Tibial artery (tissue), 4 donors: ENCODE measurements around the gene BRICD5.
"Not testable (repeated sequence)": the region's sequence is repeated elsewhere in the genome, so short reads cannot be mapped to it uniquely, and the experiment has no call there.

ENCODE experiments used
- DNase-seq, 2 donors: peaks; one replicate each; pipeline ENCODE4 v3.0.0-alpha.2; 2019
- H3K27ac ChIP-seq, 2 donors: fragments of 200-600 bp; sonication (generic) in 1 of 2; 1 replicate in 1 of 2; 2 replicates in 1 of 2; pipeline ENCODE4 v1.5.1; 2018 to 2019; ENCODE audit warnings: mild to moderate bottlenecking in 1 of 2
- H3K27me3 ChIP-seq, 2 donors: fragments of 200-600 bp; sonication (generic) in 1 of 2; one replicate each; pipeline versions ENCODE4 v1.5.1 to v1.6.0; 2016 to 2019
- H3K36me3 ChIP-seq, 3 donors: fragments of 200-600 bp; sonication (generic) in 2 of 3; one replicate each; pipeline ENCODE4 v1.5.1; 2016 to 2019; ENCODE audit warnings: mild to moderate bottlenecking in 2 of 3
- H3K4me1 ChIP-seq, 4 donors: fragments of 200-600 bp; sonication (generic) in 2 of 4; 1 replicate in 3 of 4; 2 replicates in 1 of 4; pipeline ENCODE4 v1.5.1; 2016 to 2019
- H3K4me3 ChIP-seq, 2 donors: fragments of 200-600 bp; sonication (generic) in 1 of 2; 1 replicate in 1 of 2; 2 replicates in 1 of 2; pipeline ENCODE4 v1.5.1; 2018 to 2019; ENCODE audit warnings: mild to moderate bottlenecking in 2 of 2
- H3K9me3 ChIP-seq, 3 donors: fragments of 200-600 bp; sonication (generic) in 1 of 3; one replicate each; pipeline ENCODE4 v1.5.1; 2016 to 2019
- CTCF ChIP-seq, 2 experiments: fragments of 200-600 bp in 1 of 2; fragments of 450-650 bp in 1 of 2; IDR thresholded peaks; one replicate each; pipeline ENCODE4 v1.5.1; 2017 to 2019; ENCODE audit warnings: antibody characterized with exemption in 2 of 2, mild to moderate bottlenecking in 1 of 2, moderate library complexity in 1 of 2
- intact Hi-C: fragments of 100-400 bp; cut with DNase I; formaldehyde crosslinking; loops from one replicate; pipeline ENCODE4 v1.15.0; 2023; ENCODE audit warnings: low total_unique reads

BRICD5 gene

GRCh38 chr16:2210386-2211365 lies at the start of gene BRICD5:
Gene BRICD5, minus strand, starts transcription at chr16:2210863. Its CDS starts 30 bp downstream, at chr16:2210833.
- H3K4me3 ChIP-seq, result no peak within 1 kb of the TSS
- TF ChIP-seq CTCF (IDR thresholded peaks at IDR 0.05), result no peak
- H3K4me1 ChIP-seq, result peaks cover 3 to 41% (median 34%) of the 10 kb centered on the region in 4 donors
- peaks cover 18 to 49% (median 32%) of the 10 kb centered on the region in 3 donors for H3K36me3 ChIP-seq
- intact Hi-C loops, result no loop called here
- no peaks in the 10 kb centered on the region for H3K27me3 ChIP-seq
- H3K27ac ChIP-seq, result no peak within 1 kb of the TSS
- H3K9me3 ChIP-seq, result no peaks in the 10 kb centered on the region
- DNase-seq, result no peak

GRCh38 chr16:2260250-2260649 lies 49.6 kb upstream of the BRICD5 start:
- peaks cover 0 to 7% (median 2%) of the 10 kb centered on the region in 4 donors for H3K4me1 ChIP-seq
- no peaks in the 10 kb centered on the region for H3K27me3 ChIP-seq
- intact Hi-C loops, result no loop called here
- no peak overlapping the region for H3K27ac ChIP-seq
- H3K4me3 ChIP-seq, result no peak overlapping the region
- no peaks in the 10 kb centered on the region for H3K9me3 ChIP-seq
- no peak for TF ChIP-seq CTCF (IDR thresholded peaks at IDR 0.05)
- no peak for DNase-seq
- H3K36me3 ChIP-seq, result peaks cover 76 to 95% (median 83%) of the 10 kb centered on the region in 3 donors

- DNase-seq, H3K27ac ChIP-seq, intact Hi-C loops, H3K27me3 ChIP-seq, H3K4me3 ChIP-seq, H3K4me1 ChIP-seq, H3K9me3 ChIP-seq: not testable (repeated sequence)
- peaks cover 86 to 100% (median 98%) of the 10 kb centered on the region in 3 donors for H3K36me3 ChIP-seq
Observed at GRCh38 chr16:2258530-2258929, 47.9 kb upstream of the BRICD5 start.

DNA sequence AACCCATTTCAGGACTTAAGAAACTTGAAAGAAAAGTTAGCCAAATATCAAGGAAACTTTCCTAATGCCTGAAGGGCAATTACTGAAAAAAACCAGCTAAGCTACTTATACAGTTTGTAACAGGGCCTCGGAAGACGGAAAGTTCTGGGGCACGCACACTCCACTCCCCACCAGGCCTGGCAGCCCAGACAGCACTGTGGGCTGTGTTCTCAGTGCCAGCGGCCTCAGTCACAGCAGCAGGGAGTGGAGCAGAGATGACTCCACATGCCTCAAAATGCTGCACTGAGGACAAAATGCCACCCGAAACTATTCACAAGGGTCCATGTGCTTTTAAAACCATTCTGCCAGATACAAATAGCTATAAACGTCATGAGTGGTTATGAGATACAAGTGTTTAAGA lies 47.1 kb upstream of the BRICD5 start:
- Histone ChIP-seq H3K4me3 (no peak overlapping the region), H3K27ac (no peak overlapping the region), H3K27me3 (no peaks in the 10 kb centered on the region), H3K36me3 (peaks cover 86 to 100% (median 93%) of the 10 kb centered on the region in 3 donors), H3K9me3 (no peaks in the 10 kb centered on the region), H3K4me1 (no peaks in the 10 kb centered on the region)
- no peak for TF ChIP-seq CTCF (IDR thresholded peaks at IDR 0.05)
- intact Hi-C loops, result no loop called here
- DNase-seq, result no peak

DNA sequence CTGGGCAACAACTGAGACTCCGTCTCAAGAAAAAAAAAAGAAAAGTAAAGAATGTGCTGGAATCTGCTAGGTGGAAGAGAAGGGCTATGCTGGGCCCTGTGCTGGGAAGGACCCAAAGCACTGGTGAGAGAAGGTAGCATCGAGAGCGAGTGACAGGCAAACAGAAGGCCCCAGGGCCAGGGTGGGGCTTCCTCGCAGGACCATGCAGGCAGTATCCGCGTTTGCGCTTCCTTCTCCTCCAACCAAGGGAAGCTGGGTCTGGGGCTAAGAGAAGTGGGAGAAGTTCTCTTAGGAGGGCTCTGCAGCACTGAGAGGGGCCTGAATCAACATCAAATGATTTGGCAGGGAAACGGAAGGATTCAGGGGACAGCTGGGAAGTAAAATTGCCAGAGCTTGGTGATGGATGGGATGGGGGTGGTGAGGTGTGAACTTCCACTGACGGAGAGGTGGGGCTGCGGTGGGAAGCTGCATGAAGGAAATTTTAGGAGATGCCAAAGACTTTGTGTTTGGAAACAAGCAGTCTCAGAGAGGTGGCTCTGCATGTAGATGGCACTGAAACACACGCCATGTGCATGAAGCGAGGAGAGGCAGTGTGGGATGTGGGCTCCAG lies 46.0 kb upstream of the BRICD5 start:
- Histone ChIP-seq H3K27ac (no peak overlapping the region), H3K9me3 (no peaks in the 10 kb centered on the region), H3K36me3 (peaks cover 77 to 91% (median 82%) of the 10 kb centered on the region in 3 donors), H3K27me3 (no peaks in the 10 kb centered on the region), H3K4me3 (no peak overlapping the region), H3K4me1 (peaks cover 6 to 9% (median 8%) of the 10 kb centered on the region in 4 donors)
- TF ChIP-seq CTCF (IDR thresholded peaks at IDR 0.05), result no peak
- no peak for DNase-seq
- intact Hi-C loops, result no loop called here

- Histone ChIP-seq H3K9me3 (no peaks in the 10 kb centered on the region), H3K36me3 (peaks cover 51 to 58% (median 57%) of the 10 kb centered on the region in 3 donors), H3K27ac (no peak overlapping the region), H3K27me3 (no peaks in the 10 kb centered on the region), H3K4me3 (no peak overlapping the region), H3K4me1 (peaks cover 9 to 22% (median 17%) of the 10 kb centered on the region in 4 donors)
- no peak for DNase-seq
- TF ChIP-seq CTCF (IDR thresholded peaks at IDR 0.05), result no peak
- intact Hi-C loops, result no loop called here
Observed at GRCh38 chr16:2253293-2253692, 42.6 kb upstream of the BRICD5 start.
